ENCODE data around the gene PDE7B.

PDE7B gene

GRCh38 chr6:135983718-135984343 is 132.3 kb downstream of the PDE7B start:
- TF ChIP-seq CTCF (conservative IDR thresholded peaks at IDR 0.05): no peak

GRCh38 chr6:135985471-135985870 is 134.0 kb downstream of the PDE7B start:
- no peak for TF ChIP-seq CTCF (conservative IDR thresholded peaks at IDR 0.05)
- no peak overlapping the region for H3K27ac ChIP-seq

More at GRCh38 chr6:135983718-135984343, 132.3 kb downstream of the PDE7B start:
- no peak overlapping the region for H3K27ac ChIP-seq

GRCh38 chr6:135987226-135987625 is 135.7 kb downstream of the PDE7B start:
- TF ChIP-seq CTCF (conservative IDR thresholded peaks at IDR 0.05): no peak
- no peak overlapping the region for H3K27ac ChIP-seq

- no peak overlapping the region for H3K27ac ChIP-seq
- TF ChIP-seq CTCF (conservative IDR thresholded peaks at IDR 0.05): no peak
Measured at GRCh38 chr6:135990439-135990838, 138.9 kb downstream of the PDE7B start.

GRCh38 chr6:135990855-135991464 is 139.5 kb downstream of the PDE7B start:
- H3K27ac ChIP-seq: no peak overlapping the region
- TF ChIP-seq CTCF (conservative IDR thresholded peaks at IDR 0.05): no peak

- no peak for TF ChIP-seq CTCF (conservative IDR thresholded peaks at IDR 0.05)
Measured at GRCh38 chr6:135992739-135993138, 141.2 kb downstream of the PDE7B start.

GRCh38 chr6:135993361-135993760 is 141.9 kb downstream of the PDE7B start:
- H3K27ac ChIP-seq: no peak overlapping the region
- no peak for TF ChIP-seq CTCF (conservative IDR thresholded peaks at IDR 0.05)

More at GRCh38 chr6:135992739-135993138, 141.2 kb downstream of the PDE7B start:
- no peak overlapping the region for H3K27ac ChIP-seq
